ENCODE data around the gene TSNAX.

The TSNAX gene

DNA sequence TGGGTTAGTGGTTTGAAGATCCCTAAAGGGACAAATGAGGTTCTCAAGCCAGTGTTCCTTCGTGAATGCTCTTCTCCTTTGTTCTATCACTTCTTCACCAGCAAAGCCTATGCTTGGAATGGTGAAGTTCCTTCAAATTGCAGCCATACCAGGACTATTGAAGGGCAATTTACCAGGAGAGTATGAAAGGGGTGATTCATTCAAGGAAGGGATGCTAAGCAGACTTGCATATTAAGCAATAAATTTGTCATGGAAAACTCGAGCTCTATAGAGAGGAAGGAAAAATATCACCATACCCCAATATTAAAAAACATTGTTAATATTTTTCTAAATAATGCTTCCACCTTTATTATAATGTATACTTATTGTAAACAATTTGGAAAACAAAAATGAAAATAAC is 9.3 kb upstream of the TSNAX start:
- DNase-seq, result no peak

GRCh38 chr1:231522038-231522437 is 6.4 kb upstream of the TSNAX start:
- DNase-seq, result no peak

GRCh38 chr1:231522931-231523642 is 5.4 kb upstream of the TSNAX start:
- DNase-seq, result no peak

GRCh38 chr1:231523816-231524215 is 4.7 kb upstream of the TSNAX start:
- no peak for DNase-seq

DNA sequence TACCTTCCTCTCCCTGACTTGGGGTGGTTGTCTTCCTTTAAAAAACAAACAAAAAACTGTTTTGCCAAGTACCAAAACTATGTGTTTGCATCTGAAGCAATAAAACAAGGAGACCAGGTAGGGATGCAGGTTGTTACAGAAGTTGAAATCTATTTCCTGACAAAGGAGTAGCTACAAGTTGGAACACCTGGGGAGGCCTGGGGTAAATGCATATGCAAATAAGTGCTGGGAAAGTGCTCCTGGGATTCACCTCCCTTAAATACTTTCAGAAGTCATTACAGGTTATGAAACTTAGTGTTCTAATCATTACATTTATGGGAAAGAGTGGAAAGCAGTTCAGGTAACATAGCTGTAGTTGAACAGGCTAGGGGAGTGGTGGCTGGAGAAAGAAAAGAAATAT is 1.9 kb upstream of the TSNAX start:
- DNase-seq, result no peak

DNA sequence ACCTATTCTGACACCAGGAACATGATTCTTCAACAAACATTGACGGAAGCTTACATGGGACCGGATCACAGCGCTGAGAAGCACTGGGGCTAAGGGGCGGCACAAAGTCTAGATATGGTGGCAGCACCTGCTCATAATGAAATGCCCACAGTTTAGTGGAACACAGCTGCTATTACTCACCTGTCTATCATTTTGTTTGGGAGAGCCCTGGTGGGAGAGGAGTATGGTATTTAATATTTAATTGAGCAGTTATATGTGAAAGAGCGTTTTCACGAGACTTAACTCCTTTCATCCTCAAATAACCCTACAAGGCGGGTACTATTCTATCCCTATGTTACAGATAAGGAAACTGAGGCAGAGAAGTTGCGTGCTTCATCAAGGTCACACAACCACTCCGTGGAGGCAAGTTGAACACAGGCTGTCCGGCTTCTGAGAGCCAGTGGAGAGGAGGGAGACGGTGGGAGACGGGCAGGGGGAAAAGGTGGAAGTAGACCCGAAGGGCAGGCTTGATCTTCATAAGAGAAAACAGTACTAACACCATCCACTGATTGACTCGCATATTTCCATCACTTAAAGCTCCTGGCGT is 790 bp upstream of the TSNAX start:
- DNase-seq, result no peak

DNA sequence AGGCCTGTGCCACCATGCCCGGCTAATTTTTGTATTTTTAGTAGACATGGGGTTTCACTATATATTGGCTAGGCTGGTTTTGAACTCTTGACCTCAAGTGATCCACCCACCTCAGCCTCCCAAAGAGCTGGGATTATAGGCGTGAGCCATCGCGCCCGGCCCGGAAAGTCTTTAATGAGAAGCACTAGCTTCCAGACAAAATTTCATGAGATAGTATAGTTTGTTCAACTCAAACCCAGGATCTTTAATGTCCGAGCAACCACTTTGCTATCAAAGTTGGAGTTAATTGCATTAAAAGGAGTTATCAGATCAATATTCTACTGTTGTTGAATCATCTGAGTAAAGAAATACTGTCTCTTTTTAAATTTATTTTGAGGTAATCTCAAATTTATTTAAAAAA is 4.8 kb downstream of the TSNAX start:
- no peak for DNase-seq

GRCh38 chr1:231534703-231535159 is 6.3 kb downstream of the TSNAX start:
- no peak for DNase-seq

DNA sequence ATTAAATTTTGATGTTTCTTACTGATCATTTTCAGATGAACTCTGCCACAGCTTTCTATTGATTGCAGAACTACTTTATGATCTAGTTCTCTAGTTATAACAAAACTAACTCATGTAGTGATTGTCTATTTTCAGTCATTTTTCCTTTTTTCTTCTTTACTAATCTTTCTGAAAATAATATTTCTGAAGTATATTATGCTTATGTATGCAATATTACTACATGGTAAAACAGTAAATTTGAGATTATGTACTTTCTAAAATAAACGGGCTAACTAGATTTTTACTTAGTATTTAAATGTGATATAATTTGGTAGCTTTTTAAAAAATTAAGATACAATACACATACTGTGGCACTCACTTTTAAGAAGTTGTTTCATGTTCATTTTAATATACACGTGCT is 7.6 kb downstream of the TSNAX start:
- no peak for DNase-seq

DNA sequence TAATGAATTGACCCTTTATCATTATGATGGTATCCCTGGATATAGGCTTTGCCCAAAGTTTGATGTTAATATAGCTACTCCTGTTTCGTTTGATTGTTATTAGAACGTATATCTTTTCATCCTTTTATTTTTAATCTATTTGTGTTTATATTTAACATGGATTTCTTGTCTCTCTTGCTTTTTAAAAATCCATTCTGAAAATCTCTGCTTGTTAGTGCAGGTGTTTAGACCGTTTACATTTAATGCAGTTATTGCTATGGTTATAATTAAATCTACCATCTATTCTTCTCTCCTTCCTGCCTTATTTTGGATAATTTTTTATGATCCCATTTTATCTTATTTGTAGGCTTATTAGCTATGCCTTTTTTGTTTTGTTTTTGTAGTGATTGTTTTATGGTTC is 12.4 kb downstream of the TSNAX start:
- no peak for DNase-seq

DNA sequence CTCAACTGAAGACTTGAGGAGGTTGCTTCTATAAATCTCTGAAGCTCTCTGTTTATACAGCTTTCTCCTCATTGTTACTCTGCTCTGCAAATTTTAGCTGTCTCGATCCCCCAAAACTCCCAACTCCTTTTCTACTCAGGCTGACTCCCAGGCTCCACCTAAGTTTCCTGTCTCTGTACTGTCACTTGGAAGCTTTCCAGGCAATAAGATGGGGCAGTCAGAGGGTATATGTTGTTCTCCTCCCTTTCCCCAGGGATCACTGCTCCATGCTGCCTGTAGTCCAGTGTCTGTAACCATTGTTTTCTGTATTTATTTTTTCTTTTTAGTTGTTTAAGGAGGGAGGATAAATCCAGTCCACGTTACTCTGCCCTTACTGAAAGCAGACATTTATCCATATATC is 13.4 kb downstream of the TSNAX start:
- DNase-seq, result no peak

DNA sequence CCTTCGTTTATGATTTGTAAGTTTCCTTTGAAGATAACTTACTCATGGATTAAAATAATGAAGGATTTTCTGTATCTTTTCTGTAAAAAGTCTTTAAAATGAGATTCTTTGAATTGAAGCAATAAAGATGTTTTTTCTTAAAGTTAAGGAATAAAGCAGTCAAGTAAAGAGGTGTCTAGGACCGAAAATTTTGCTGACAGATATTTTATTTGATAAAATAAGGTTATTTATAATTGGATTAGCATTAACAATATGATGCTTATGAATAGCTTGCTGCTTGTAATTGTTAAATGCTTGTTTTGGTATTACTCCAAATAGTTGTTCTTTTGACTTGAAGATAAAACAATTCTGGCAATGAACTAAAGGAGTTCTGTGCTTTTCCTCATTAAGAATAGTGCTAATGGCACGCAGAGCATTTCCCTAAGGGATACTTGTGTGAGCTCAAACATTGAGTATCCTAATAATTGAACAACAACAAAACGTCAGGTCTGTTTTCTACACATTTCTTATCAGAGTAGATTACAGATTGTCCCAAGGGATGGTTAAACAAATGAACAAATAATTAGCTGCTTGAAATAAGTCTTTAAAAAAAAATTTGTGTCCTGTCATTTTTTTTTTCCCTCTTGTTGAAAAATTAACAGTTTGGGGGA is 16.6 kb downstream of the TSNAX start:
- DNase-seq, result no peak

- no peak for DNase-seq
Observed at GRCh38 chr1:231546693-231547092, 18.2 kb downstream of the TSNAX start.

- no peak for DNase-seq
Observed at GRCh38 chr1:231549733-231550447, 21.4 kb downstream of the TSNAX start.

DNA sequence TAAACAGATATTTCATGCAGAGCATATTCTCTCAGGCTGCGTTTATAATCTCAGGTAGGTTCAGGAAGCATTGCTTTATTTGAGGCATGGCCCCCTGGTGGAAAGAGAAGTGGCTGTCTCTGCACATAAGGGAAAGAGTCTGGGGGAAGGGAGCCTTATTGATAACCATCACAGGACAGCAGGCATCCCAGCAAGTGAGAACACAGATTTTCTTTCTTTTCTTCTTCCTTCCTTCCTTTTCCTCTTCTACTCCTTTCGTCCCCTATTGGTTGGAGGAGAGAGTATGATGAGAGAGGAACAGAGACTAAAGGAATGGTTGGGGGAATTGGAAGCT is 21.9 kb downstream of the TSNAX start:
- DNase-seq, result peak; percentile 15

- no peak for DNase-seq
Observed at GRCh38 chr1:231553320-231553719, 24.9 kb downstream of the TSNAX start.

DNA sequence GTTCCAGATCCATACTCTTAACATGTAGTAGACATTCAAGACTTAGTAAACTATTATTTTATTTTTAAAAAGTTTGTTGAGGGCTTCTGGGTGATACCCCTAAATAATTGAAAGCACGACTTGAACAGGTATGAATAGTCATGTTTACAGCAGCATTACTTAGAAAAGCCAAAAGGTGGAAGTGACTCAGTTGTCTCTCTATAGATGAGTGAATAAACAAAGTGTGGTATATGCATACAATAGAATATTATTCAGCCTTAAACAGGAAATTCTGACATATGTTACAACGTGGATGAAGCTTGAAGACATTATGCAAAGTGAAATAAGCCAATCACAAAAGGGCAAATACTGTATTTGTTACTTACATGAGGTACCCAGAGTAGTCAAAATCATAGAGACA is 26.5 kb downstream of the TSNAX start:
- DNase-seq, result no peak

DNA sequence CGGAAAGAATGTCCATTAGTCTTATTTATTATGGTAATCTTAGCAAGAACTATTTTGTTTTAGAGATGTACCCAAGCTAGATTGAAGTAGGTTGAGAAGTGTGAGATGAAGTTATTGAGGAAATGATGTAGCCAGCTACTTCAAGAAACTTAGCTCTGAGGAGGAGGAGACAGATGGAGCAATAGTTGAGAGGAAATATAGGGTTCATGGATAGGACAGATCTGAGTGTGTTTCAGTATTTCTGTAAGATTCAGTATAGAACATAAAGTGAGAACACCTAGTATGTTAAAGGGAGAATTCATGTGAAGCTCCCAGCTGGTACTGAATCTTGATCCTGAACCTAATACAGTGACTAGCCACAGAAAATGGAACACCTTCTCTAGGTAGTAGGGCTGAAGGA is 28.9 kb downstream of the TSNAX start:
- no peak for DNase-seq

DNA sequence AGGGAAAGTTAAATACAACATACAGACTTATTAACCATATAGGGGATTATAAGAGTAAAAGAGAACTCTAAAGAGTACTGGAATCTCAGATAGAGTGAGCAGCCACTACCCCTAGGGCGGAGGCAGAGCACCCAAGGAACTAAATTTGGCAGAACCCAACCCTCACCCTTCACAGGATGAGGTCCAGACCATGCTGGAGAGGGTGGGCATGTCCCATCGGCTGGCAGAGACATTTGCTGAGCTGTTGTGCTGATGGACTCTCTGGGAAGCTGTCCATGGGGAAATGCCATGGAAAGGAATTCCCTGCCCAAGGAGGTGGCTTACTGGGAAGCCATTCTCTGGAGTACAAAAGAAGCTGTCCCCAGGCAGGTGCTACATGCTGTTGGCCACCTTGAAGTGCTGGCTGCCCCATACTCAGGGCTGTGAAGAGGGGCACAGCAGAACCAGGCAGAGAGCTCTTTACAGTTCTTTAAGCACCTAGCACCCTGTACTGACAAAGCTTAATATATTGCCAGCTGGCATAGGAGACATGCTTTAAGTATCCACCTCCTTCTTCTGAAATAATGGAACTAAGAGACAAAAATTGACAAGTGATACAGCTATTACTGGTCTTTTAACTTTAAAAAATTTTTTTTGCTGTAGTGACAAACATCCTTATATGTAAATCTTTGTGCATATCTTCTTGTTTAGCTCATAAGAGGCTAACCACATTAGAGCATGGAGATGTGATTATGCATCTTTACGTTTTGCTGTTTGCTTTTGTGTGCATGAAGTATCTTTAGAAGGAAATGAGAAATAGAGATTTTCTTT is 29.6 kb downstream of the TSNAX start:
- peak; percentile 56 for DNase-seq

DNA sequence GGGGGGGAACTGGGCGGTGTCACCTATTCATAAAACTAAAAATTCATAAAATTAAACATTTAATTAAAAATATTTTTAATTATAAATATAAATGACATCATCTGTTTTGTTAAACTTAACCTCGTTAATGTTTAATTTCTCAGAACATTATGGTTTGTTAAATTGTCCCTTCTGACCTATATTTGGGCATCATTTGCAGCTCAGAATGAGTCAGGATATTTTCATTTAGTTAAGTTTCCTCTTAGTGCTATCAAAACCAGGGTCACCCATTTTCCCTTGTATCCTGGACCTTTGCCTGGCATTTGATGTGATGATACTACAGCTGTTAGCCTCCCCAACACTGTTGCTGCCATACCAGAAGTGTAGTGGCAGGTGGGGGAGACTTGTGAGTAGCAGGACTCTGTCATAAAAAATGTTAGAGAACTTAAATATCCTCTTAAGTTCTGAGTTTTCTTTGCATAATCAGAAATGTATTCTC is 30.3 kb downstream of the TSNAX start:
- peak; percentile 23 for DNase-seq

DNA sequence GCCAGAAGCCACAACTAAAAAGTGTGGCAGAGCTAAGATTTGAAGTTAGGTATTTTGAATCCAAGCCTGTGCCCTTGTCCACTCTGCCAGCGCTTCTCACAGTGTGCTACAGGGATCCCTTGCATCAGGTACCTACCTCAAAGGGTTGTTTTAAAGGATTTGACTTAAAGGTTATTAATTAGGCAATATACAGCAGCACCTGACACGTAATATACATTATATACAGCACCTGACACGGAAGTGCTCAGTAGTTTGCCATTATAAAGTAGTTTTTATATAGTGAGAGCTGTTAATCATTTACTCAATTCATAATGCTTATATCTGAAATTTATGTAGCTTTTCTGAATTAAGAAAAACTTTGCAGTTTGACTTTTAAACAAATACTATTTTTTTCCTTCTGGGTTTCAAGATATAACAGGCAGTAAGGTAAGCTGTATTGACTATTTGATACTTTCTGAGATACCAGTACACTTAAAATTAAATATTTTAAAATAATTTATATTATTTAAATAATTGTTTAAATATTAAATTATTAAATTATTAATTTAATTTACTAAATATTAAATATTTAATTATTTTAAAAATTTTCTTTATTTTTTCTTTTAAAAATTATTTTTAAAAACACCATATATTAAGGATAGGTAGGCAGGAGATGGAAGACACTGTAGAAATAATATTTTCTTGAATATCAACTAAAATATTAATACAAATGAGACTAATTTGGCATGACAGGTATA is 33.3 kb downstream of the TSNAX start:
- no peak for DNase-seq

GRCh38 chr1:231563247-231563646 is 34.8 kb downstream of the TSNAX start:
- DNase-seq, result no peak
